Measurements from ENCODE around the gene CEP152.

GRCh38 chr15:48800245-48800644 lies 10.6 kb downstream of the CEP152 start:
- TF ChIP-seq POLR2A (IDR thresholded peaks at IDR 0.05; ENCODE audit: low read length) (no peak), GATA1 (IDR thresholded peaks at IDR 0.05; ENCODE audit: low read depth, low read length) (no peak)

All from erythroblast (primary cell).